Activated naive CD8-positive, alpha-beta T cell (primary cell): ENCODE results near the gene ARHGAP42.
"Not testable (repeated sequence)": the region's sequence is repeated elsewhere in the genome, so short reads cannot be mapped to it uniquely, and the experiment has no call there.

Experiments used
- H3K27ac Mint-ChIP-seq: one replicate; pipeline ENCODE4 v1.8.0; 2021; ENCODE audit warnings: mixed read lengths
- H3K27me3 Mint-ChIP-seq: one replicate; pipeline ENCODE4 v1.8.0; 2021; ENCODE audit warnings: mixed read lengths
- H3K36me3 Mint-ChIP-seq: one replicate; pipeline ENCODE4 v1.8.0; 2021; ENCODE audit warnings: mixed read lengths
- H3K4me1 Mint-ChIP-seq: one replicate; pipeline ENCODE4 v1.8.0; 2021; ENCODE audit warnings: low read depth, mixed read lengths
- H3K4me3 Mint-ChIP-seq: one replicate; pipeline ENCODE4 v1.8.0; 2021; ENCODE audit warnings: mild to moderate bottlenecking, mixed read lengths
- H3K9me3 Mint-ChIP-seq: one replicate; pipeline ENCODE4 v1.8.0; 2021; ENCODE audit warnings: low read depth, mixed read lengths

ARHGAP42 gene

GRCh38 chr11:100882957-100883356 lies 195.9 kb downstream of the ARHGAP42 start:
- peaks cover 1% of the 10 kb centered on the region for H3K27me3 Mint-ChIP-seq
- no peaks in the 10 kb centered on the region for H3K36me3 Mint-ChIP-seq
- no peak overlapping the region for H3K27ac Mint-ChIP-seq
- H3K9me3 Mint-ChIP-seq = peaks cover 6% of the 10 kb centered on the region
- no peak overlapping the region for H3K4me3 Mint-ChIP-seq
- no peaks in the 10 kb centered on the region for H3K4me1 Mint-ChIP-seq

GRCh38 chr11:100883830-100884229 lies 196.7 kb downstream of the ARHGAP42 start:
- Mint-ChIP-seq H3K27me3 (peaks cover 1% of the 10 kb centered on the region), H3K27ac (no peak overlapping the region), H3K36me3 (no peaks in the 10 kb centered on the region), H3K4me1 (no peaks in the 10 kb centered on the region), H3K9me3 (peaks cover 6% of the 10 kb centered on the region), H3K4me3 (no peak overlapping the region)

GRCh38 chr11:100887659-100888058 lies 200.6 kb downstream of the ARHGAP42 start:
- no peaks in the 10 kb centered on the region for H3K36me3 Mint-ChIP-seq
- H3K27me3 Mint-ChIP-seq = peaks cover 1% of the 10 kb centered on the region
- H3K4me3 Mint-ChIP-seq = no peak overlapping the region
- H3K27ac Mint-ChIP-seq = no peak overlapping the region
- H3K4me1 Mint-ChIP-seq = no peaks in the 10 kb centered on the region
- peaks cover 4% of the 10 kb centered on the region for H3K9me3 Mint-ChIP-seq

GRCh38 chr11:100888836-100889235 lies 201.7 kb downstream of the ARHGAP42 start:
- Mint-ChIP-seq H3K4me3 (no peak overlapping the region), H3K27ac (no peak overlapping the region), H3K4me1 (no peaks in the 10 kb centered on the region), H3K36me3 (no peaks in the 10 kb centered on the region), H3K27me3 (peaks cover 1% of the 10 kb centered on the region), H3K9me3 (no peaks in the 10 kb centered on the region)

GRCh38 chr11:100889758-100890157 lies 202.7 kb downstream of the ARHGAP42 start:
- Mint-ChIP-seq H3K27ac (no peak overlapping the region), H3K4me1 (no peaks in the 10 kb centered on the region), H3K27me3 (peaks cover 1% of the 10 kb centered on the region), H3K4me3 (no peak overlapping the region), H3K36me3 (no peaks in the 10 kb centered on the region), H3K9me3 (no peaks in the 10 kb centered on the region)

- peaks cover 1% of the 10 kb centered on the region for H3K27me3 Mint-ChIP-seq
- H3K4me1 Mint-ChIP-seq = no peaks in the 10 kb centered on the region
- H3K27ac Mint-ChIP-seq = no peak overlapping the region
- H3K9me3 Mint-ChIP-seq = no peaks in the 10 kb centered on the region
- H3K36me3 Mint-ChIP-seq = no peaks in the 10 kb centered on the region
- no peak overlapping the region for H3K4me3 Mint-ChIP-seq
These were observed 203.7 kb downstream of the ARHGAP42 start for GRCh38 chr11:100890789-100891188.

- H3K27me3 Mint-ChIP-seq = no peaks in the 10 kb centered on the region
- no peaks in the 10 kb centered on the region for H3K4me1 Mint-ChIP-seq
- no peak overlapping the region for H3K4me3 Mint-ChIP-seq
- H3K36me3 Mint-ChIP-seq = no peaks in the 10 kb centered on the region
- H3K27ac Mint-ChIP-seq = no peak overlapping the region
- no peaks in the 10 kb centered on the region for H3K9me3 Mint-ChIP-seq
These were observed 205.8 kb downstream of the ARHGAP42 start for GRCh38 chr11:100892886-100893285.

GRCh38 chr11:100895449-100895848 lies 208.4 kb downstream of the ARHGAP42 start:
- Mint-ChIP-seq H3K9me3 (no peaks in the 10 kb centered on the region), H3K27me3 (no peaks in the 10 kb centered on the region), H3K4me3 (no peak overlapping the region)

GRCh38 chr11:100895976-100896375 lies 208.9 kb downstream of the ARHGAP42 start:
- not testable (repeated sequence) for H3K27me3 Mint-ChIP-seq, H3K4me1 Mint-ChIP-seq, H3K9me3 Mint-ChIP-seq, H3K36me3 Mint-ChIP-seq, H3K4me3 Mint-ChIP-seq, H3K27ac Mint-ChIP-seq

More at GRCh38 chr11:100895449-100895848, 208.4 kb downstream of the ARHGAP42 start:
- H3K4me1 Mint-ChIP-seq = no peaks in the 10 kb centered on the region
- no peaks in the 10 kb centered on the region for H3K36me3 Mint-ChIP-seq
- no peak overlapping the region for H3K27ac Mint-ChIP-seq

GRCh38 chr11:100901471-100901870 lies 214.4 kb downstream of the ARHGAP42 start:
- H3K27me3 Mint-ChIP-seq, H3K4me3 Mint-ChIP-seq, H3K9me3 Mint-ChIP-seq, H3K4me1 Mint-ChIP-seq, H3K36me3 Mint-ChIP-seq, H3K27ac Mint-ChIP-seq: not testable (repeated sequence)

GRCh38 chr11:100902454-100903141 lies 215.5 kb downstream of the ARHGAP42 start:
- Mint-ChIP-seq H3K9me3 (no peaks in the 10 kb centered on the region), H3K36me3 (no peaks in the 10 kb centered on the region), H3K27me3 (no peaks in the 10 kb centered on the region), H3K4me1 (no peaks in the 10 kb centered on the region), H3K27ac (no peak overlapping the region), H3K4me3 (no peak overlapping the region)

GRCh38 chr11:100903284-100903683 lies 216.2 kb downstream of the ARHGAP42 start:
- no peaks in the 10 kb centered on the region for H3K9me3 Mint-ChIP-seq
- H3K36me3 Mint-ChIP-seq = no peaks in the 10 kb centered on the region
- H3K4me1 Mint-ChIP-seq = no peaks in the 10 kb centered on the region
- H3K27ac Mint-ChIP-seq = no peak overlapping the region
- no peak overlapping the region for H3K4me3 Mint-ChIP-seq
- no peaks in the 10 kb centered on the region for H3K27me3 Mint-ChIP-seq

- Mint-ChIP-seq H3K9me3 (no peaks in the 10 kb centered on the region), H3K27ac (no peak overlapping the region), H3K36me3 (no peaks in the 10 kb centered on the region), H3K4me1 (no peaks in the 10 kb centered on the region), H3K4me3 (no peak overlapping the region), H3K27me3 (no peaks in the 10 kb centered on the region)
These were observed 218.6 kb downstream of the ARHGAP42 start for GRCh38 chr11:100905684-100906083.

- H3K27me3 Mint-ChIP-seq = no peaks in the 10 kb centered on the region
- H3K4me1 Mint-ChIP-seq = no peaks in the 10 kb centered on the region
- H3K27ac Mint-ChIP-seq = no peak overlapping the region
- H3K36me3 Mint-ChIP-seq = no peaks in the 10 kb centered on the region
- H3K4me3 Mint-ChIP-seq = no peak overlapping the region
- no peaks in the 10 kb centered on the region for H3K9me3 Mint-ChIP-seq
These were observed 221.7 kb downstream of the ARHGAP42 start for GRCh38 chr11:100908746-100909145.

- Mint-ChIP-seq H3K36me3 (no peaks in the 10 kb centered on the region), H3K9me3 (no peaks in the 10 kb centered on the region), H3K27ac (no peak overlapping the region), H3K4me3 (no peak overlapping the region), H3K4me1 (no peaks in the 10 kb centered on the region), H3K27me3 (no peaks in the 10 kb centered on the region)
These were observed 223.7 kb downstream of the ARHGAP42 start for GRCh38 chr11:100910808-100911207.

- Mint-ChIP-seq H3K27ac (no peak overlapping the region), H3K9me3 (no peaks in the 10 kb centered on the region), H3K4me1 (no peaks in the 10 kb centered on the region), H3K36me3 (no peaks in the 10 kb centered on the region), H3K27me3 (no peaks in the 10 kb centered on the region), H3K4me3 (no peak overlapping the region)
These were observed 227.5 kb downstream of the ARHGAP42 start for GRCh38 chr11:100914415-100915110.
